BLaER1 treated with 17β-estradiol and CSF1 and Interleukin-3, amounts not matched to agents 10 nM and 100 nM (cell line): ENCODE measurements around the gene PADI2.

ENCODE experiments used
- H3K27ac ChIP-seq, 11 experiments: shearing (Covaris generic); formaldehyde crosslinking; 2 replicates each; pipeline ENCODE4 v1.8.1; 2022
- H3K27me3 ChIP-seq, 11 experiments: shearing (Covaris generic); formaldehyde crosslinking; 2 replicates each; pipeline ENCODE4 v1.8.1; 2022
- H3K36me3 ChIP-seq, 11 experiments: shearing (Covaris generic); formaldehyde crosslinking; 2 replicates each; pipeline ENCODE4 v1.8.1; 2022
- H3K4me1 ChIP-seq, 10 experiments: shearing (Covaris generic); formaldehyde crosslinking; 2 replicates each; pipeline ENCODE4 v1.8.1; 2022
- H3K4me2 ChIP-seq, 11 experiments: shearing (Covaris generic); formaldehyde crosslinking; 2 replicates each; pipeline ENCODE4 v1.8.1; 2022
- H3K4me3 ChIP-seq, 10 experiments: shearing (Covaris generic); formaldehyde crosslinking; 2 replicates each; pipeline ENCODE4 v1.8.1; 2022
- H3K9ac ChIP-seq, 11 experiments: shearing (Covaris generic); formaldehyde crosslinking; 2 replicates each; pipeline ENCODE4 v1.8.1; 2022
- H3K9me3 ChIP-seq, 11 experiments: shearing (Covaris generic); formaldehyde crosslinking; replicated peaks in 1 of 11; 2 replicates each; pipeline ENCODE4 v1.8.1; 2022
- H4K20me1 ChIP-seq, 11 experiments: shearing (Covaris generic); formaldehyde crosslinking; 2 replicates each; pipeline ENCODE4 v1.8.1; 2022
- Cebpa-rat ChIP-seq, 11 experiments: shearing (Covaris generic); IDR thresholded peaks; 2 replicates each; pipeline ENCODE4 v1.8.1; 2022

Gene PADI2

GRCh38 chr1:17046334-17046657 is 73.0 kb downstream of the PADI2 start:
- Histone ChIP-seq H3K4me3 (no peak overlapping the region), H3K4me1 (peaks cover 14 to 45% (median 20%) of the 10 kb centered on the region in 10 experiments), H4K20me1 (peaks cover 35 to 97% (median 84%) of the 10 kb centered on the region in 11 experiments; a peak in 21 of 22 replicates), H3K36me3 (peaks cover 58 to 84% (median 65%) of the 10 kb centered on the region in 11 experiments), H3K27me3 (no peaks in the 10 kb centered on the region), H3K27ac (peak overlapping the region in 4 of 11 experiments; percentile 20 to 66 (median 56); a peak in 5 of 22 replicates), H3K9me3 (no peaks in the 10 kb centered on the region), H3K9ac (peak overlapping the region in 3 of 11 experiments; percentile 4 to 48 (median 32); a peak in 6 of 22 replicates), H3K4me2 (peak overlapping the region in 10 of 11 experiments; percentile 42 to 91 (median 71); a peak in 13 of 22 replicates)
- no peak for TF ChIP-seq Cebpa-rat (IDR thresholded peaks at IDR 0.05)

- Histone ChIP-seq H3K27me3 (no peaks in the 10 kb centered on the region), H3K4me2 (peak overlapping the region; percentile 45 to 91 (median 78)), H3K27ac (peak overlapping the region in 9 of 11 experiments; percentile 16 to 66 (median 47); a peak in 16 of 22 replicates), H3K4me3 (peak overlapping the region in 4 of 10 experiments; percentile 4 to 43 (median 22); a peak in 3 of 20 replicates), H4K20me1 (peaks cover 35 to 97% (median 84%) of the 10 kb centered on the region in 11 experiments; a peak in 21 of 22 replicates), H3K36me3 (peaks cover 58 to 85% (median 65%) of the 10 kb centered on the region in 11 experiments), H3K9me3 (no peaks in the 10 kb centered on the region), H3K9ac (peak overlapping the region in 10 of 11 experiments; percentile 4 to 62 (median 31); a peak in 15 of 22 replicates), H3K4me1 (peaks cover 14 to 40% (median 20%) of the 10 kb centered on the region in 10 experiments)
- no peak for TF ChIP-seq Cebpa-rat (IDR thresholded peaks at IDR 0.05)
Observed at GRCh38 chr1:17045634-17046333, 73.5 kb downstream of the PADI2 start.

GRCh38 chr1:17045150-17045549 is 74.1 kb downstream of the PADI2 start:
- TF ChIP-seq Cebpa-rat (IDR thresholded peaks at IDR 0.05): no peak
- Histone ChIP-seq H4K20me1 (peaks cover 35 to 97% (median 83%) of the 10 kb centered on the region in 11 experiments; a peak in 21 of 22 replicates), H3K27ac (peak overlapping the region in 9 of 11 experiments; percentile 16 to 63 (median 46); a peak in 13 of 22 replicates), H3K27me3 (no peaks in the 10 kb centered on the region), H3K4me2 (peak overlapping the region; percentile 45 to 91 (median 78); a peak in 21 of 22 replicates), H3K36me3 (peaks cover 58 to 85% (median 65%) of the 10 kb centered on the region in 11 experiments), H3K4me3 (peak overlapping the region in 2 of 10 experiments; percentile 4 to 17; a peak in 1 of 20 replicates), H3K9ac (peak overlapping the region in 8 of 11 experiments; percentile 4 to 48 (median 28); a peak in 8 of 22 replicates), H3K4me1 (peaks cover 14 to 39% (median 20%) of the 10 kb centered on the region in 10 experiments), H3K9me3 (no peaks in the 10 kb centered on the region)

- Histone ChIP-seq H3K9me3 (no peaks in the 10 kb centered on the region), H3K27me3 (no peaks in the 10 kb centered on the region), H3K4me2 (no peak overlapping the region), H3K4me3 (no peak overlapping the region), H3K4me1 (peaks cover 14 to 48% (median 20%) of the 10 kb centered on the region in 10 experiments), H3K9ac (no peak overlapping the region), H3K36me3 (peaks cover 59 to 84% (median 66%) of the 10 kb centered on the region in 11 experiments), H4K20me1 (peaks cover 38 to 97% (median 81%) of the 10 kb centered on the region in 11 experiments; a peak in 21 of 22 replicates), H3K27ac (no peak overlapping the region)
- no peak for TF ChIP-seq Cebpa-rat (IDR thresholded peaks at IDR 0.05)
Observed at GRCh38 chr1:17043676-17044075, 75.6 kb downstream of the PADI2 start.

- no peaks in the 10 kb centered on the region for H3K27me3 ChIP-seq
- H4K20me1 ChIP-seq: peaks cover 5 to 91% (median 71%) of the 10 kb centered on the region in 11 experiments; a peak in 19 of 22 replicates
- no peak overlapping the region for H3K27ac ChIP-seq
- H3K4me1 ChIP-seq: peaks cover 3 to 33% (median 4%) of the 10 kb centered on the region in 10 experiments
- no peak overlapping the region for H3K4me2 ChIP-seq
- no peak overlapping the region for H3K9ac ChIP-seq
- peaks cover 76 to 99% (median 87%) of the 10 kb centered on the region in 11 experiments for H3K36me3 ChIP-seq
- no peak overlapping the region for H3K4me3 ChIP-seq
- no peaks in the 10 kb centered on the region for H3K9me3 ChIP-seq
- no peak for TF ChIP-seq Cebpa-rat (IDR thresholded peaks at IDR 0.05)
Observed at GRCh38 chr1:17040135-17040534, 79.1 kb downstream of the PADI2 start.

GRCh38 chr1:17039522-17039921 is 79.7 kb downstream of the PADI2 start:
- H3K27ac ChIP-seq: no peak overlapping the region
- no peak for TF ChIP-seq Cebpa-rat (IDR thresholded peaks at IDR 0.05)
- H3K9ac ChIP-seq: peak overlapping the region in 2 of 11 experiments; percentile 19 to 34; a peak in 2 of 22 replicates
- peaks cover 80 to 99% (median 89%) of the 10 kb centered on the region in 11 experiments for H3K36me3 ChIP-seq
- no peaks in the 10 kb centered on the region for H3K9me3 ChIP-seq
- H4K20me1 ChIP-seq: peaks cover 7 to 91% (median 70%) of the 10 kb centered on the region in 11 experiments; a peak in 20 of 22 replicates
- H3K4me2 ChIP-seq: peak overlapping the region in 2 of 11 experiments; percentile 9 to 69; a peak in 2 of 22 replicates
- no peaks in the 10 kb centered on the region for H3K27me3 ChIP-seq
- H3K4me1 ChIP-seq: peaks cover 0 to 27% (median 0%) of the 10 kb centered on the region in 10 experiments; a peak in 7 of 20 replicates
- no peak overlapping the region for H3K4me3 ChIP-seq

GRCh38 chr1:17033481-17033880 is 85.8 kb downstream of the PADI2 start:
- H3K27me3 ChIP-seq: no peaks in the 10 kb centered on the region
- H3K4me2 ChIP-seq: no peak overlapping the region
- no peak overlapping the region for H3K27ac ChIP-seq
- peaks cover 11 to 92% (median 74%) of the 10 kb centered on the region in 11 experiments; a peak in 21 of 22 replicates for H4K20me1 ChIP-seq
- H3K9me3 ChIP-seq: no peaks in the 10 kb centered on the region
- peaks cover 75 to 99% (median 90%) of the 10 kb centered on the region in 11 experiments for H3K36me3 ChIP-seq
- H3K4me1 ChIP-seq: peaks cover 0 to 49% (median 0%) of the 10 kb centered on the region in 10 experiments; a peak in 7 of 20 replicates
- no peak for TF ChIP-seq Cebpa-rat (IDR thresholded peaks at IDR 0.05)
- no peak overlapping the region for H3K9ac ChIP-seq
- no peak overlapping the region for H3K4me3 ChIP-seq

- Histone ChIP-seq H3K4me2 (no peak overlapping the region), H3K9ac (no peak overlapping the region), H3K27me3 (no peaks in the 10 kb centered on the region), H3K36me3 (peaks cover 81 to 99% (median 93%) of the 10 kb centered on the region in 11 experiments), H4K20me1 (peaks cover 11 to 92% (median 70%) of the 10 kb centered on the region in 11 experiments; a peak in 21 of 22 replicates), H3K4me3 (no peak overlapping the region), H3K9me3 (no peaks in the 10 kb centered on the region), H3K27ac (no peak overlapping the region), H3K4me1 (peaks cover 0 to 49% (median 0%) of the 10 kb centered on the region in 10 experiments; a peak in 6 of 20 replicates)
- no peak for TF ChIP-seq Cebpa-rat (IDR thresholded peaks at IDR 0.05)
Observed at GRCh38 chr1:17032741-17033140, 86.5 kb downstream of the PADI2 start.

- Histone ChIP-seq H3K9me3 (no peaks in the 10 kb centered on the region), H3K4me2 (peak overlapping the region in 2 of 11 experiments; percentile 13 to 53; a peak in 2 of 22 replicates), H3K27ac (no peak overlapping the region), H3K36me3 (peaks cover 90 to 100% (median 97%) of the 10 kb centered on the region in 11 experiments), H3K4me3 (no peak overlapping the region), H3K9ac (peak overlapping the region in 1 of 11 experiments; percentile 12; a peak in 1 of 22 replicates), H4K20me1 (peaks cover 11 to 96% (median 71%) of the 10 kb centered on the region in 11 experiments; a peak in 21 of 22 replicates), H3K4me1 (peaks cover 0 to 55% (median 0%) of the 10 kb centered on the region in 10 experiments; a peak in 6 of 20 replicates), H3K27me3 (no peaks in the 10 kb centered on the region)
- TF ChIP-seq Cebpa-rat (IDR thresholded peaks at IDR 0.05): no peak
Observed at GRCh38 chr1:17031436-17031835, 87.8 kb downstream of the PADI2 start.
